ENCODE measurements around the gene ACOX3. TPM values are rescaled to one million over a fixed set of nuclear protein-coding genes. Genes with fewer than 3 reads are reported as not detected.

ACOX3 gene
- total RNA-seq, 2 experiments from 2014 or later = 12.7 to 16.8 TPM

- CTCF ChIA-PET (ENCODE audit: unreplicated experiment) = interaction anchor here (0.7 to 0.9 kb wide), 2 partner anchors 9 to 11 kb away, joined by 3 read pairs; no protein-coding TSS in a partner anchor
- peak; percentile 88 for DNase-seq (ENCODE audit: low spot score)
- intact Hi-C loops (cut with micrococcal nuclease; ENCODE audit: unreplicated experiment) = loop anchor here (1.0 kb wide), 1 partner anchor 12 kb away; the partner anchor contains the start of genes ACOX3 and TRMT44
- H3K4me2 ChIP-seq (ENCODE audit: low read length) = peak overlapping the region; percentile 90
- no peak overlapping the region for H3K27ac ChIP-seq (ENCODE audit: low read depth, low read length, poor library complexity, severe bottlenecking)
- no peak for TF ChIP-seq EZH2phosphoT487 (IDR thresholded peaks at IDR 0.05; ENCODE audit: borderline replicate concordance, low read depth, low read length)
- peak; percentile 70 for TF ChIP-seq CTCF (conservative IDR thresholded peaks at IDR 0.05; ENCODE audit: low read length)
- H3K9me2 ChIP-seq (ENCODE audit: insufficient read depth, low read length) = no peaks in the 10 kb centered on the region
- no peaks in the 10 kb centered on the region for H3K79me2 ChIP-seq (ENCODE audit: insufficient read depth, low read depth, low read length)
- no peaks in the 10 kb centered on the region for H3K9me3 ChIP-seq (ENCODE audit: low read length)
- H3K4me1 ChIP-seq (ENCODE audit: insufficient read depth, low read length, poor library complexity, severe bottlenecking) = peaks cover 11% of the 10 kb centered on the region
- BruUV-seq (replicated peaks) = no TSS peak
- no peaks in the 10 kb centered on the region for H4K20me1 ChIP-seq (ENCODE audit: insufficient read depth, low read length)
- peak overlapping the region; percentile 39; the same call in 1 of the 2 replicates for H2AFZ ChIP-seq (ENCODE audit: low read length)
- POLR2A ChIA-PET = interaction anchor here (0.7 to 1.7 kb wide), 5 partner anchors 8 to 1068 kb away, joined by 3 to 10 read pairs (median 6); no protein-coding TSS in a partner anchor
- no peaks in the 10 kb centered on the region for H3K36me3 ChIP-seq (ENCODE audit: insufficient read depth, low read length)
- peak overlapping the region; percentile 76 for H3K4me3 ChIP-seq (ENCODE audit: low read depth, low read length, poor library complexity, severe bottlenecking)
Measured at GRCh38 chr4:8428288-8429097, 12.0 kb downstream of the ACOX3 start.

- BruUV-seq (replicated peaks) = no TSS peak
- CTCF ChIA-PET (ENCODE audit: unreplicated experiment) = no interaction called here
- TF ChIP-seq CTCF (conservative IDR thresholded peaks at IDR 0.05; ENCODE audit: low read length) (no peak), EZH2phosphoT487 (IDR thresholded peaks at IDR 0.05; ENCODE audit: borderline replicate concordance, low read depth, low read length) (no peak)
- intact Hi-C loops (cut with micrococcal nuclease; ENCODE audit: unreplicated experiment) = loop anchor here (1.0 kb wide), 1 partner anchor 12 kb away; the partner anchor contains the start of genes ACOX3 and TRMT44
- Histone ChIP-seq H3K4me2 (ENCODE audit: low read length) (peak overlapping the region; percentile 90), H2AFZ (ENCODE audit: low read length) (peak overlapping the region; percentile 39; the same call in 1 of the 2 replicates), H3K4me1 (ENCODE audit: insufficient read depth, low read length, poor library complexity, severe bottlenecking) (peaks cover 11% of the 10 kb centered on the region), H3K27ac (ENCODE audit: low read depth, low read length, poor library complexity, severe bottlenecking) (no peak overlapping the region), H4K20me1 (ENCODE audit: insufficient read depth, low read length) (no peaks in the 10 kb centered on the region), H3K9me3 (ENCODE audit: low read length) (no peaks in the 10 kb centered on the region), H3K4me3 (ENCODE audit: low read depth, low read length, poor library complexity, severe bottlenecking) (peak overlapping the region; percentile 76), H3K9me2 (ENCODE audit: insufficient read depth, low read length) (no peaks in the 10 kb centered on the region), H3K79me2 (ENCODE audit: insufficient read depth, low read depth, low read length) (no peaks in the 10 kb centered on the region), H3K36me3 (ENCODE audit: insufficient read depth, low read length) (no peaks in the 10 kb centered on the region)
- POLR2A ChIA-PET = interaction anchor here (0.7 to 1.7 kb wide), 5 partner anchors 8 to 1067 kb away, joined by 3 to 10 read pairs (median 6); no protein-coding TSS in a partner anchor
- DNase-seq (ENCODE audit: low spot score) = peak; percentile 73
Measured at GRCh38 chr4:8427761-8428287, 12.7 kb downstream of the ACOX3 start.

Data from OCI-LY7 (cell line).